Fibroblast of lung (primary cell): ENCODE data around the gene OR2S2. TPM values are rescaled to one million over a fixed set of nuclear protein-coding genes. Genes with fewer than 3 reads are reported as not detected.
A peak's percentile ranks its signal among the peaks of the same experiment; 100 is the strongest.

Experiments
- DNase-seq, 2 donors: peaks; one replicate each; pipeline versions ENCODE4 v3.0.0 to v3.0.0-alpha.2; 2010; ENCODE audit warnings: low read depth in 2 of 2
- H2AFZ ChIP-seq: 2 replicates; pipeline ENCODE4 v1.5.1; 2012; ENCODE audit warnings: low read length, control low read depth, inconsistent platforms
- H3K27ac ChIP-seq: 2 replicates; pipeline ENCODE4 v1.5.1; 2011; ENCODE audit warnings: low read length, control low read depth; ENCODE audit not compliant: insufficient read depth
- H3K27me3 ChIP-seq: 2 replicates; pipeline ENCODE4 v1.5.1; 2011; ENCODE audit warnings: mild to moderate bottlenecking, low read length; ENCODE audit not compliant: control insufficient read depth, insufficient read depth
- H3K36me3 ChIP-seq: 2 replicates; pipeline ENCODE4 v1.5.1; 2011; ENCODE audit warnings: low read length; ENCODE audit not compliant: control insufficient read depth, insufficient read depth
- H3K4me1 ChIP-seq: 2 replicates; pipeline ENCODE4 v1.5.1; 2011; ENCODE audit warnings: low read length; ENCODE audit not compliant: control insufficient read depth, insufficient read depth; ENCODE audit errors: extremely low read depth
- H3K4me2 ChIP-seq: 2 replicates; pipeline ENCODE4 v1.5.1; 2011; ENCODE audit warnings: low read length, control low read depth; ENCODE audit not compliant: insufficient read depth; ENCODE audit errors: extremely low read depth
- H3K4me3 ChIP-seq, 4 experiments: fragments of 200-600 bp in 1 of 4; sonication (generic) in 1 of 4; replicated peaks in 1 of 4; 2 replicates each; pipeline ENCODE4 v1.5.1; 2011 to 2016; ENCODE audit warnings: low read length in 4 of 4, low read depth in 3 of 4, mild to moderate bottlenecking in 3 of 4, control low read depth in 2 of 4, inconsistent platforms in 1 of 4, mixed read lengths in 1 of 4; ENCODE audit not compliant: insufficient read depth in 1 of 4; ENCODE audit errors: control extremely low read depth in 1 of 4
- H3K79me2 ChIP-seq: 2 replicates; pipeline ENCODE4 v1.5.1; 2012; ENCODE audit warnings: mild to moderate bottlenecking, low read length, inconsistent platforms; ENCODE audit not compliant: control insufficient read depth, insufficient read depth
- H3K9ac ChIP-seq: 2 replicates; pipeline ENCODE4 v1.5.1; 2011; ENCODE audit warnings: mild to moderate bottlenecking, low read length, control low read depth; ENCODE audit not compliant: insufficient read depth
- H3K9me3 ChIP-seq: 2 replicates; pipeline ENCODE4 v1.5.1; 2012; ENCODE audit warnings: low read depth, low read length; ENCODE audit not compliant: control insufficient read depth, insufficient read depth
- H4K20me1 ChIP-seq: 2 replicates; pipeline ENCODE4 v1.5.1; 2011; ENCODE audit warnings: low read length; ENCODE audit not compliant: control insufficient read depth, insufficient read depth; ENCODE audit errors: extremely low read depth
- CTCF ChIP-seq, 2 donors: IDR thresholded peaks in 1 of 2; conservative IDR thresholded peaks in 1 of 2; 1 replicate in 1 of 2; 2 replicates in 1 of 2; pipeline ENCODE4 v1.5.1; 2011 to 2012; ENCODE audit warnings: low read length in 2 of 2, control low read depth in 1 of 2, inconsistent platforms in 1 of 2, low read depth in 1 of 2, mild to moderate bottlenecking in 1 of 2
- EZH2 ChIP-seq: IDR thresholded peaks from 2 replicates; pipeline ENCODE4 v1.5.1; 2012; ENCODE audit warnings: low read length, control low read depth, mild to moderate bottlenecking; ENCODE audit errors: missing control alignments
- polyA plus RNA-seq, 2 donors: library from polyadenylated mRNA; depleted of rRNA in 1 of 2; stranded (reverse) in 1 of 2; unstranded in 1 of 2; fragments of >200 nt; gene quantifications; 2 replicates each; pipeline ENCODE4 v1.2.1, GENCODE V29; 2011 to 2012; ENCODE audit warnings: missing spikeins in 1 of 2
- total RNA-seq: library from RNA; depleted of rRNA; stranded (reverse); fragments of >200 nt; gene quantifications from 2 replicates; pipeline ENCODE4 v1.2.1, GENCODE V29; 2014

The OR2S2 gene
- total and polyA plus RNA-seq, 2 donors (not counting 1 experiment from before 2014, with no cell fraction given): 0.17 to 0.18 TPM

- Histone ChIP-seq H3K4me3 (no peak overlapping the region), H3K27me3 (no peaks in the 10 kb centered on the region), H3K9me3 (no peaks in the 10 kb centered on the region), H3K36me3 (no peaks in the 10 kb centered on the region), H3K27ac (no peak overlapping the region), H3K4me1 (no peaks in the 10 kb centered on the region), H3K4me2 (no peak overlapping the region), H4K20me1 (no peaks in the 10 kb centered on the region), H2AFZ (no peak overlapping the region), H3K79me2 (no peaks in the 10 kb centered on the region), H3K9ac (no peak overlapping the region)
- no peak for DNase-seq
- no peak for TF ChIP-seq EZH2
- no peak for TF ChIP-seq CTCF (conservative IDR thresholded peaks at IDR 0.05 in 1 of 2, IDR thresholded peaks at IDR 0.05 in 1 of 2; ENCODE audit: low read depth in 1 of 2, low read length in 2 of 2)
These were observed 8.5 kb upstream of the OR2S2 start for GRCh38 chr9:35966433-35966832.

GRCh38 chr9:35965011-35965410 is 7.1 kb upstream of the OR2S2 start:
- no peak overlapping the region for H3K4me3 ChIP-seq
- no peak for TF ChIP-seq EZH2
- no peak for TF ChIP-seq CTCF (conservative IDR thresholded peaks at IDR 0.05 in 1 of 2, IDR thresholded peaks at IDR 0.05 in 1 of 2; ENCODE audit: low read depth in 1 of 2, low read length in 2 of 2)
- no peaks in the 10 kb centered on the region for H3K9me3 ChIP-seq
- H3K27ac ChIP-seq: no peak overlapping the region
- no peaks in the 10 kb centered on the region for H3K4me1 ChIP-seq
- H3K9ac ChIP-seq: no peak overlapping the region
- no peak for DNase-seq
- no peaks in the 10 kb centered on the region for H3K27me3 ChIP-seq
- H4K20me1 ChIP-seq: no peaks in the 10 kb centered on the region
- no peak overlapping the region for H2AFZ ChIP-seq
- no peaks in the 10 kb centered on the region for H3K79me2 ChIP-seq
- no peak overlapping the region for H3K4me2 ChIP-seq
- H3K36me3 ChIP-seq: no peaks in the 10 kb centered on the region

GRCh38 chr9:35962126-35962906 is 4.4 kb upstream of the OR2S2 start:
- H2AFZ ChIP-seq: no peak overlapping the region
- H3K9ac ChIP-seq: no peak overlapping the region
- peak overlapping the region; percentile 67 for H3K4me2 ChIP-seq
- no peaks in the 10 kb centered on the region for H3K79me2 ChIP-seq
- no peaks in the 10 kb centered on the region for H3K36me3 ChIP-seq
- no peaks in the 10 kb centered on the region for H3K4me1 ChIP-seq
- no peaks in the 10 kb centered on the region for H3K27me3 ChIP-seq
- no peaks in the 10 kb centered on the region for H4K20me1 ChIP-seq
- TF ChIP-seq CTCF (conservative IDR thresholded peaks at IDR 0.05 in 1 of 2, IDR thresholded peaks at IDR 0.05 in 1 of 2; ENCODE audit: low read depth in 1 of 2, low read length in 2 of 2): no peak
- no peak for TF ChIP-seq EZH2
- H3K9me3 ChIP-seq: no peaks in the 10 kb centered on the region
- no peak overlapping the region for H3K27ac ChIP-seq
- DNase-seq: peak; percentile 72 to 85
- peak overlapping the region in 1 of 4 experiments; percentile 31 for H3K4me3 ChIP-seq
